Heart left ventricle (tissue), 13 donors: ENCODE measurements around the gene TNS3.

ENCODE experiments used
- CTCF ChIP-seq, 12 donors: fragments of 200-600 bp; sonication (generic) in 4 of 12; IDR thresholded peaks; one replicate each; pipeline versions ENCODE4 v1.5.0 to v1.8.0; 2018 to 2022; ENCODE audit warnings: antibody characterized with exemption in 12 of 12, mild to moderate bottlenecking in 5 of 12
- POLR2A ChIP-seq, 2 donors: fragments of 450-650 bp; IDR thresholded peaks; one replicate each; pipeline ENCODE4 v1.6.1; 2017; ENCODE audit warnings: antibody characterized with exemption in 2 of 2, mild to moderate bottlenecking in 2 of 2, moderate library complexity in 2 of 2
- donor health status: ischemic (EF 13 %, LVEDD 7.1; RV severe dilation, severe dysfunction).
- donor health status: DM: no; HTN: yes; CAD: no.
- donor health status: DM: no; HTN: no; CAD: no.
- donor health status: ischemic (EF 25% LVEDD 6.9; RV normal size, moderate dysfunction).
- donor health status: ischemic (EF 25% LVEDD 5.7; RV mildly dilated, moderate dysfunction).
- donor health status: ischemic (EF 35%, LVEDD 5.7; RV mildly dilated, moderate dysfunction).
- donor health status: nonischemic (EF 11% LVEDD 7.7; RV severe dilation, severe dysfunction).
- donor health status: DM: yes; HTN: yes; CAD: no.
- donor health status: PGD.
- donor health status: ischemic (EF 29% LVEDD 5.4; RV normal size, mild dysfunction).
- donor health status: nonischemic (EF 23%, LVEDD 6.1; RV moderate dilation, normal function).

- no peak for TF ChIP-seq CTCF (IDR thresholded peaks at IDR 0.05)
- no peak for TF ChIP-seq POLR2A (IDR thresholded peaks at IDR 0.05)
These were observed 239.4 kb downstream of the TNS3 start for GRCh38 chr7:47342296-47343060.
